NCI-H1694 (cell line): ENCODE data around the gene LATS2.

Experiments used
- DNase-seq: peaks from one replicate; lab custom pipeline; 2025; lab: John Stamatoyannopoulos, UW

Gene LATS2

DNA sequence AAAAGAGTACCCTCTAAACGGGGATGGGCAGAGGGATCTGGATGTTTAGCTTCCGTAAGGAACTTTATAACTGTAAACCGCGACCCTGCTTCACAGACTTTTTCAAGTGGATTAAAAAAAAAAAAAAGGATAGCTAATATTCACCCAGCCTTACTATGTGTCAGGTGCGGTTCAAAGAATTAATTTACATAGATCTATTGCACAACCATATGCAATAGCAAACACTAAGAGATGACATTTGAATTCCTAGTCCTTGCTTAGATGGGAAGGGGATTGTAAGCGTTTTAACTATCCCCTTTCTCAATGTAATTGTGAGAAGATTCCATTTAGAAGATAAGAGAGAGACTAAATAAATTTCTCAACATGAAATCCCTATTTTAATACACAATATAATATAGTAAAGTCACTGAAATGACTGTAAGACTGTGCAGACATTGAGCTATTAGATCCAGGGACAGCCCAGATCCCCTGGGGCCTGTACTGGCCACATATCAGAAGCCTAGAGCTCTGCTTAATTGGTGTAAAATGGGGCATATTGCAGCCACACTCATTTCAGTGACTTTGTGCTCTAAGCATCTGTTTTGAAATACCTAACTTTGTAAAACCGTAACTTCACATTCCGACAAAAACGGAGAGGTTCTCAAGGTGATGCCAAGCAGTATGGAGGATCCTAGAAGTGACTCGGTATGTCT is 13.6 kb downstream of the LATS2 start:
- peak; percentile 19 for DNase-seq

DNA sequence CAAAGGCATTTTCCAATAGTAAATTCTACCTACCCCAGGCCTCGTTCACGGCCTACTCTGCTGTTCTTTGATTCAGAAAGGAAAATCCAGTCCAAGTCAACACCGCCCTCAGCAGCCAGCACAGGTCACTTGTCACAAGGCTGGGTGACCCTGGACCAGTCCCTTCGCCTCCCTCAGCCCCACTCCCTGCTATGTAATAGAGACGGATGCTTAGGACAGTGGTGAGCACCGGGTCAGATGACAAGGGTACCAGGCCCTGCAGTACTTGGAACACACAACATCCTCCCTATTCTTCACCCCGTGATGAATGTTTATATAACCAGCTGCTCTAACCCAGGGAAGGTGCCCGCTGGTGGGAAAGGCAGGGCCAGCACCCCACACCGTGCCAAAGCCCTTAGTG is 14.3 kb downstream of the LATS2 start:
- DNase-seq, result no peak

DNA sequence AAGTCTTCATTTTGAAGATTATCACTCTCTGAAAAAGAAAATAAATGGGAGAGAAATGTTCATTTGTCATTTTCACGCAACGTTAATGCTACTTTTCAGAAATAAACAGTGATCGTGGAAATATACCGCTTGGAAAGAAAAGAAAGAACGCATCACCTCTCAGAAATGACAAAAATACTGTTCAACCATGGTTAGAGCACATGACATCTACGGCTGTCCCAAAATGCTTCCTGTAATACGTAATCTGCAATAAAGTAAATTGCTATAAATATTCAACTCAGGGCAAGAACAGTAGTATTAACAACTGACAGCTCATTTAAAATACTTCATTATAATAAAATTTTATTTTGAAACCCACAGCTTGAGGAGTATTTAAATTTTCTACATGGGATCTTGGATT is 15.2 kb downstream of the LATS2 start:
- DNase-seq, result no peak

DNA sequence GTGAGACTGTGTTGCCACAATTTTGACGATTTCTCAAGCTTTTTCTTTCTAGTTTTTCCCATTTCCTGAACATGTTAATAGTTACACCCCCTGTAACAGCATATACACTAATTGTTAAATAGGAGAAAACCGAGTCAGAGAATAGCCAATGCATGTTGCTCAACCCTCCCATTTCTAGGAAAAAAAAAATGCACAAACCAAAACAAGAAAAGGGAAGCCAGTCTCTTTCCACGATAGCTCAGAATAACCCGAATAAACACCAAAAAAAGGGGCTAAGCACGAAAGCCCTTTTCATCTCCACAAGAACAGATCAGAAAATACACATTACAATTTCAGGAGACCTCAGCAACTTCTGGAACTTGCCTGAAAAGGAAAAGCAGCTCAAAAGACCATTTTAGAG is 16.3 kb downstream of the LATS2 start:
- DNase-seq, result no peak

DNA sequence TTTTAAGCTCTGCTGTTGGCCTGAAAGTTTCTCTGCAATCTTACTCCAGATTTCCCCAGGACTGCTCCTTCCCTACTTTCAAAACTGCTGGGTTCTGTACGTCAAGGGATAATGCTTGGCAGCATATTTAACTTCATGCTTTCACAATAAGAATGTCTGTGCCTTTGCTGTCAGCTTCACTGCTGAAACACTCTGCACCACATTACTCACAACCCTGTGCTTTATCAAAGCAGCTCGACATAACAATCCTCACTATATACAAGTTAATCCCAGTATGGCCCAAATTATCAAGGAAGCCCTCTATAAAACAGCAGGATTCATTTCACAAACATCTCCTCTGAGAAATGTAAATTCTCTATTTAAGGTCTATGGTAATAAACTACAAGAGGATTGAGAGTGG is 17.5 kb downstream of the LATS2 start:
- no peak for DNase-seq

DNA sequence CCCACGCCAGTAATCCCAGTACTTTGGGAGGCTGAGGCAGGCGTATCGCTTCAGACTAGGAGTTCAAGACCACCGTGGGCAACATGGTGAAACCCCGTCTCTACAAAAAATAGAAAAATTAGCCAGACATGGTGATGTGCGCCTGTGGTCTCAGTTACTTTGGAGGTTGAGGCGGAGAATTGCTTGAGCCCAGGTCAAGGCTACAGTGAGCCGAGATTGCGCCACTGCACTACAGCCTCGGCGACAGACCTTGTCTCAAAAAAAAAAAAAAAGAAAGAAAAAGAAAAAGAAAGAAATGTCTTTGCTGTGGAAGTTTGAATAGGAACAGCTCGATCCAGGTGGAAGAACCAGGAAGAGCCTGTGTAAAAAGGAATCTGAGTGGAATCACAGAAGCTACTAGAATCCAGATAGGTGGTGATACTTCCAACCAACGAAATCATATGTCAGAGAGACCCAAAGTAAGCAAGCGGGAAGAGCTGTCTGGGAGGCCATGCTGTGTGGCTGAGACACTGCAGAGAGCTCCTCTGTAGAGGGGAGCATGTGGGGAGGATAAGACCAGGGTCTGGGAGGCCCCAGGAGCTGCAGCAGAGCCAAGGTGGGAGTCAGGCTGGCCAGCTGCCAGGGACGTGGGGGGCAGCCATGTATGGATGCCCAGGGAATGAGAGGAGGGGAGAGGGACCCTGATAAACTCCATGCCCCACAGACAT is 21.1 kb downstream of the LATS2 start:
- no peak for DNase-seq

DNA sequence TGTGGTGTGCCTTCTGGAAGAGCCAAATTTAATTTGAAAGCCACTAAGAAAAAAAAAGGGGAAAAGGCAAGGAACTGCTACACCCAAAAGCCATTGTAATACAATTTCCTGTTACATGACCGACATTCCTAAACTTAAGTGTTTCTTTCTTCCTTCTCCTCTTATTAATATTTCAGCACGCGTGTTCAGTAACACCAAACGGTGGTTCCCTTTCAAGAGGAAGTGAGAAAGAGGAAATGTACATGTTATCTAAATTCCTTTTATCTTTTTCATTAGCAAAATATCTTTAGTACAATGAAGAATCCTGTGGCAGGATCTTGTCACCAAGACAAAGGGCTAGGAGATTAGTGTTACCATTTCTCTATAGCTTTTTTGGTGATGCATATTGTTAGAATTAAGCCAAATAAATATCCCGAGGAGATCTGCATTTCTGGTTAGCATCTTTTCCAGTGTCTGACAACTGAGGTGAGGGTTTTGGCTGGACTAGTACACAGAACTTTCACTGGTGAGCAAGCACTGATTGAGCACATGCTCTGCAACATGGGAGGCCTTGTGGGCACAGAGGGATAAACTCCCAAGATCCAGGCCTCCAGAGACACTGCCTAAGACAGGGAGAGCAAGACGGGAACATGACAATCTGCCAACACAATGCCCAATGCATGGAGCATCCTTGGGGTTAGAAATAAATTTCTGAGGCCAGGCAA is 22.1 kb downstream of the LATS2 start:
- no peak for DNase-seq

DNA sequence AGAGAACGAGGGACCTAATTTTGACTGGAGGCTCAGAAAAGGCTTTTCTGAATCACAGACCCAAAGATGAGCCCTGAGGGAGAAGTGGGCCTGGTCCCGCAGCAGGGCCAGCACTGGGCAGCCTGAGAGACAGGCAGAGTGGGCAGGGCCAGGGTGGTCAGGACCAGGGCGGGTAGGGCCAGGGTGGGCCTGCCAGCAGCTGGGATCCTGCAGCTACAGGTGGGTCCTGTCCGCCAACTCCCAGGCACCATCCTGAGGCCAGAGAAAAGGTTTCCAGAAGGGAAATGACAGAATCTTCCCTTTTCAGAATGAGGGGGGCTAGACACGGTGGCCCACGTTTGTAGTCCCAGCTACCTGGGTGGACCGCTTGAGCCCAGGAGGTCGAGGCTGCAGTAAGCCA is 23.7 kb downstream of the LATS2 start:
- no peak for DNase-seq

DNA sequence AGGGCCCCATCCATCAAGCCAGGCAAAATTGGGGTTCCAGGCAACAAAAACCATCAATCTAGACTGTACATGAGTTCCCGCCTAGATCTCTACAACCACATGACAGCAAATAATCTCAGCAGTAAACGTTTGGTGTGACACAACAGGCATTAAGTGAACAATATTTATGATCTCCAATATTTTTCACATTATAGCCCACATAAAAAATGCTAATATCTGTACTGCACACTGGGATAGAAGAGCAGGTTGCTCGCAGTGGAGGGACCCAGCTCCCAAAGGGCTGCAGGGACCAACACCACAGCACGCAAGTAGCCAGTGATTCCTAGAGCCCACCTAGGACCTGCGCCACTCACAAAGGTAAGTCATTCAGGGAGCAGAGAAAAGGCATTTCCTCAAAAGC is 25.9 kb downstream of the LATS2 start:
- DNase-seq, result no peak

DNA sequence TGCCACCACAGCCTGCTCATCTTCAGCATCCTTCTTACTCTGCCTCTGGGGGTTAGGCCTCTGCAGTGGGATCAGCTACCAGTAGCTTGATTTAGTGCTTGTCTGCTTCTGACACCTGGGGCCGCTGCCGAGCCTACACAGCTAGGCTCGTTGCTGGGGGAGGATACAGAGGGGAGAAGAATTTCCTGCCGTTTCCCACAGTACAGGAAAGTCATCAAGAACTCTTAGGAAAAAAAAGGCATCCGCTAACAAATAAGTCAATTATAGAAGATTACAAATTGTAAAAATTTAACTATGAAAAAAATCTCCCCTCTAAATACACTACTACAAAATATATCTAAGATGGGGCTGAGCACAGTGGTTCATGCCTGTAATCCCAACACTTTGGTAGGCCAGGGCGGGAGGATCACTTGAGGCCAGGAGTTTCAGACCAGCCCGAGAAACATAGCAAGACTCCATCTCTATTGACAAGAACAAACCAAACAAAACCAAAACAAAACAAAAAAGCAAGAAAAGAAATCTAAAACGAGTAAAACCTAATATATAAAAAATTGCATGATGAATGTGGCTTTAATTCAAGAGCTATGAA is 26.7 kb downstream of the LATS2 start:
- no peak for DNase-seq

DNA sequence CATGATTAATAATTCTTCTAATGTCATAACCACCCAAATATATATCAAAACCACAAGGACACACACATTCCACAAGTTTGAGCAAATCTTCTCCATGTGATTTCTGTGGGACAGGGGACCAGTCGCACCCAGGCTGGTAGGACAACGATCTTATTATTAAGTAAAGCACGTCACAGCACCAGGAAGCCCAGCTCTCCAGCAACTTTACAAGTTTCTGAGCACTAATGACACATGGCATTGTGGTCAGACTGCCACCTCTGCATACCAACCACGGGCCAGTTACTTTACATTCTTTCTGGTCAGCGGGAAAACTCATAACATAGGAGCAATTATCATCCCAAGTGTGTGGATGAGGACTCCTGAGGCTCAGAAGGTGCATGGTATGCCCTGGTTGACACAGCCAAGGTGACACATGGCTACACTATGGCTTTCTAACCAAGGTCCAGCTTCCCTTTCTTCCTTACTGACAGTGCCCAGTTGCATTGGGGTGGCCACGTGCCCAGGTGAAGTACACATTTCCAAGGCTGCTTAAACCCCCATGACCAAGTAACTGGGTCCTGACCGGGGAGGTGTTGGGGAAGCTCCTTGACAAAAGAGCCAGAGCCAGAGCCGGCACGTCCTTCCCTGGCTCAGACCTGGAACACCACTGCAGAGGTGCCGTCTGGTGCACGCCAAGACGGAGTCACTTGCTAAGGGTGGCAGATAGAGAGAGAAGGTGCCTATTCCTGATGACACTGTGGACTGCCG is 27.4 kb downstream of the LATS2 start:
- DNase-seq, result no peak

DNA sequence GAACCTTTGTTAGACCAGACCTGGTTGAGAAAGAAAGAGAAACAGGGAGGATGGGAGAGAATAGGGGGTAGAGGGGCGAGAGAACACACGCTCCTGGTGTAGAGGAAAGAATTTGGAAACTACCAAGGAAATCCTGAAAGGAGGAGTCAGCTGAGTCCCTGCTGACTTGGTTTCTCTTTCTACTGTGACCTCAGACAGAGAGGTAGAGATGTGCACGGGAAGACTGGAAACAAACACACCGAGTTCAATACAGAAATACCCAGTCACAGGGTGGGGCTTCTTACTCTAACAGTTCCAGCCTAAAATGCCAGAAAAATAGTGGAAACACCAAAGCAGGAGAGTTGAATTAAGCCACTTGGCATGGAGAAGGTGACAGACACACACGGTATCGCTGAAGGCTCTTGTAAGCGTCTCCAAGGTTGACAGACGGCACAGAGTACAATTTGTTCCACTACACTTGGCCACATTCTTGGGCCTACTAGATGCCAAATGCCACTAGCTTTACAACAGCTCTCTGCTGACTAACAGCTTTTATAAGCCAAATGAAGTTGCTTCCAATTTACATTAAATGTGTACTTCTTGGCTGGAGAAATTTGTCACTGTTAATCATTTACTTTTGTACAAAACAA is 28.1 kb downstream of the LATS2 start:
- no peak for DNase-seq

DNA sequence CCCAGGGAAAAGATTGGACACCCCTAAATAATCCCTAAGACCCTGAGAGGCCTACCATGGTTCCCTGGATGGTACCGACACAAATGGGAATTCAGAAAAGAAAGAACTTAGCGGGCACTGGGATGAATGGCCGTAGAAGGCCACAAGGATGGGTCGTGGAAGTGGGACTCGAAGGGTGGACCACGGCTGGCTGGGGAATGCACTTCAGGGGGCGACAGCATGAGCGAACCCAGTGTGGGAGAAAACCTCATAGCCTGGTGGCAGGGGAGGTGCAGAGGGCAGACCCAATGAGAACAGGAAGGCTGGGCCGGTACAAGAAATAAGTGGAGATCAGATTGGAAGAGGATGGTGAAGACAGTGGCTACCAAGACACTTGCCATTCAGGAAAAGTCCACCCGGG is 28.7 kb downstream of the LATS2 start:
- no peak for DNase-seq

DNA sequence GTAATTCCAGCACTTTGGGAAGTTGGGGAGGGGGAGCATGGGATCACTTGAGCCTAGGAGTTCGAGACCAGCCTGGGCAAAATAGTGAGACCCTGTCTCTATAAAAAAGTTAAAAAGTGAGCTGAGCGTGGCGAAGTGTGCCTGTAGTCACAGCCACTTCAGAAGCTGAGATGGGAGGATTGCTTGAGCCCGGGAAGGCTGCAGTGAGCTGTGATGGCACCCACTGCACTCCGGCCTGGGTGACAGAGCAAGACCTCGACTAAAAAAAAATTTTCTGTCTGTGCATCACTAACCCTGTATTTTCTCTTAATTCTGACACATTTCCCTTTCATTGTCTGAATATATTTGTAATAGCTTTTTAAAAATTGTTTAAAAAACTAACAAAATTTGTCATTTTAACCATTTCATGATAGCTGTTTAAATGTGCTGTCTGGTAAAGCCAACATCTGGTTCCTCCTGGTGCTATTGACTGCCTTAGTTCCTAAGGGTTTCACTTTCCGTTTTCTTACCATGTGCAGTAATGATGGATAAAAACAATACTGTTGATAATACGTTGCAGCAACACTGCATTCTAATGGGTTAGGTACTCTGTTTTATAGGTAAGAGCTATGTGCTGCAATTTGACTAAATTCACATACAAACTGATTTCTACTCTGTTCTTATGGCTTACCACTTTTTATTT is 29.7 kb downstream of the LATS2 start:
- DNase-seq, result no peak

DNA sequence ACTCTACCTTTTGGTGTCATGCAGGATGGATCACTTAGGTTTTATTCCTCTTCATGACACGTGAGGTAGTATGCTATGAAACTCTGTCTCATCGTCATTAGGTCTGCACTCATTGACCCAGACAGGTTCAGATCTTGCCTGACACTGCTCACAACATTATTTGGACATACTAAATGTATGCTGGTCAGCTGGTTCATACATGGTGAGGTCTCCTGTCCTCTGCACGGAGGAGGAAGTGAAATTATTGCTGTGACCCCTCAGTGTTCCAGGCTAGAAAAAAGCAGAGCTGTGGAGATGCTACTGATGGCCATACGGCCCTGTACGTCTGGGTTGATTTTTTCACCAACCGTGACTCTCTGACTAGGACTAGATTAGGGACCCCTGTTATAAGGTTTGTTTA is 35.8 kb downstream of the LATS2 start:
- no peak for DNase-seq

DNA sequence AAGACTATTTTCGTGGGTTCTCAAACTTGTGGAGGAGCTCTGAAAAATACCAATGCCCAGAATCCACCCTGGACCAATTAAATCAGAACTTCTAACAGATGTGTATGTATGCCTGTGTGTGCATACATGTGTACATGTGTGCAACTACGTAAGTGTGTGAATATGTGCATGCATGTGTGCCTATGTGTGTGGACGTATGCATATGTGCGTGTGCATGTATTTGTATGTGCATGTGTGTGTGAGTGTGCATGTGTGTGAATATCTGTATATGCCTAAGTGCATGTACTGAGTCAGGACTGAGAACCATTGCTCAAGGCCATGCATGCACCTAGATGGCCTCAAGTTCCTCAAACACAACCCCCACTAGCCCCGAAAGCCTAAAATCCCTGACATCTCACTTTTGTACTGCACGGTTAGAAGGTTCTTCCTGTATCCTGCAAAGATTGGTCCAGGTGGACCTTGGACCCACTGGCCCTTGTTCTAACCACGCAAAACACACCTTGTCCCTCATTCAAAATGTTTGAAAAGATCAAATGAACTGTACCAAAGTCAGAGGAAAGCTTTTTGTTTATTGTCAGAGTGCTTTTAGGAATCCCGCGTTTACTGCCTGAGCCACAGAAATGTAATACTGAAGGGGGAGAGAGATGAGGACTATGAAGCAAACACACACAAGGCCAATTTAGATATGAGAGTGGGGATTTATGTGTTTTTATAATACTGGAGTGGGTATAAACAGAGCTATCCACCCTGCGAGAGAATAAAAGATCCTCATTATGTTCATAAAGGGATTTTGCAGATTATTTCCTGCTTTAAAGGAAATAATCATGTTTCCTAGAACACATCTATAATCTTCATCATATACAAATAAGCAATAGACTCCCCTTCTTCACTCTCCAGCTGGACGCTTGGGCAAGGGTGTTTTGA is 39.1 kb downstream of the LATS2 start:
- DNase-seq, result no peak

DNA sequence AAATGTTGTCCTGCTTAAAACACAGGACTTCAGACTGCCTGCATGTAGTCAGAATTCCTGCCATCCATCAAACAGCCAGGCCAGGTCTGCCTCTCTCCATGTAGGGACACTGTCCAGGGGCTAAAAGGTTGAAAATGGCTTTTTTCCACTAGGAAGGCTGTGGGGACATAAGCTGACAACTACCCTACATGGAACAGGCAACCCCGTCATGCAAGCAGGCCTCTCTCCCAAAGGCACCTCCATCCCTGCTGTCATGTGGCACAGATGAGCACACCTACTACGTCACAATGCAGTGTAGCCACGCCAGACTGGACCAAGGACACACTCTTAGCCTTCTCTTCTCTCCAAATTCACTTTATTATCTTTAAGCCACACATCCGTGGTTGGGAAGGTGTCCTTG is 40.8 kb downstream of the LATS2 start:
- DNase-seq, result no peak

DNA sequence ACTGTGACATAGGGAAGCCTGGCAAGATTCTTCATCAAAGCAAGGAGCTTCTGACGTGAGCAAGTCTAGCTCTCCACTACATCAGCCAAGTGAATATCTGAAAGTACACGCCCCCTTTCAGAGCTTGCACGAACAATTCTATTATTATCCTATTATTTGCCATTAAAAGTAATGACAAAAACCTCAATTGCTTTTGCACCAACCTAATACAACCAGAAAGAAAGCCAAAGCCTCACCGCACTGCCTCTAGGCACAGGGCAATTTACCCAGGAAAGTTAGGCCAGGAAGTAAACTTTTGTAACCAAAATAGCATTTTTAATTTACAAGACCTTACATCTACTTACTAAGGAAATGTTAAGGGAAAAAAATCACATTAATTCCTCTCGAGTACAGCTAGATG is 41.2 kb downstream of the LATS2 start:
- no peak for DNase-seq

DNA sequence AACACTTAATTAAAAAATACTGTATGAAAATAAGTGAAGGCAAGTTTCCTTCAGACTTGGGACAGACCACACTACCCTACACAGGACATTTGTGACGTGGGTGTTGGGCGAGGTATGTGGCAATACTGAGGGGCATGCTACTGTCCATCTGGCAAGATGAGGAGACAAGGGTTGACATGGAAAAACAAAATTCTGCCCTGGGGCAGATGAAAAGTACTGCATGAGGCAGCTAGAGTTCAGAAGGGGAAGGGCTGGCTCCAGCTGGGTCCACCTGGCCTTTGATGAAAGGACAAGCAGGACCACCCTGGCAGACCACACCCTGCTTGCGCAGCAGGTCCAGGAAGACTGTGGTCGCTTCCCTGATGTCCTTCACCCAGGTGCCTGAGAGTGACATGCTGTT is 43.2 kb downstream of the LATS2 start:
- no peak for DNase-seq

DNA sequence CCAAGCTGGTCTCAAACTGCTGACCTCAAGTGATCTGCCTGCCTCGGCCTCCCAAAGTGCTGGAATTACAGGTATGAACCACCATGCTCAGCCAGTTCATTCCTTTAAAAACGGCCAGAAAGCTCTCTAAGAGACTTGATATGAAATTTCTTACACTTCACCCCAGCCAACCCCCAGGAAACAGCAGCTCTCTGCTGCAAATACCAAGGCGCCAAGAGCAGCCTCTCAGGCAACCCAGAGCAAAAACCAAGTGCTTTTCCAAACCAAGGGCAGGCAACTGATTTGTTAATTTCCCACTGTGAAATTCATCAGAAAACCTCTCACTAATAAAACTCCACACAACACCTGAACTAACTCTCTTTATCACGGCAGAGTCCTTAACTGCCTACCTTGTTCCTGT is 44.9 kb downstream of the LATS2 start:
- DNase-seq, result no peak
